Aorta (tissue), 5 donors: ENCODE data around the gene ITPK1. TPM values are rescaled to one million over a fixed set of nuclear protein-coding genes. Genes with fewer than 3 reads are reported as not detected.
A peak's percentile ranks its signal among the peaks of the same experiment; 100 is the strongest.

Source experiments
- ATAC-seq: fragments of 200-7000 bp; cut with Tn5 transposase; one replicate; pipeline ENCODE4 v1.9.1; 2022; ENCODE audit warnings: moderate library complexity; ENCODE audit not compliant: low FRiP score
- DNase-seq, 2 donors: peaks; one replicate each; pipeline ENCODE4 v3.0.0-alpha.2; 2020
- H3K27ac ChIP-seq, 2 donors: one replicate each; pipeline ENCODE4 v1.5.1; 2013; ENCODE audit warnings: low read length in 2 of 2, mild to moderate bottlenecking in 2 of 2, moderate library complexity in 2 of 2, control low read depth in 1 of 2, inconsistent platforms in 1 of 2, low read depth in 1 of 2
- H3K27me3 ChIP-seq, 2 donors: one replicate each; pipeline ENCODE4 v1.6.1; 2013; ENCODE audit warnings: control low read depth in 1 of 2, low read length in 1 of 2, mild to moderate bottlenecking in 1 of 2, moderate library complexity in 1 of 2; ENCODE audit not compliant: insufficient read depth in 2 of 2, control insufficient read depth in 1 of 2
- H3K36me3 ChIP-seq, 2 donors: one replicate each; pipeline ENCODE4 v1.6.1; 2013; ENCODE audit warnings: control low read depth in 1 of 2, low read length in 1 of 2, mild to moderate bottlenecking in 1 of 2; ENCODE audit not compliant: insufficient read depth in 2 of 2, control insufficient read depth in 1 of 2
- H3K4me1 ChIP-seq, 2 donors: one replicate each; pipeline ENCODE4 v1.6.1; 2013; ENCODE audit warnings: low read length in 2 of 2, control low read depth in 1 of 2, mild to moderate bottlenecking in 1 of 2, moderate library complexity in 1 of 2; ENCODE audit not compliant: insufficient read depth in 2 of 2, control insufficient read depth in 1 of 2
- H3K4me3 ChIP-seq, 2 donors: one replicate each; pipeline ENCODE4 v1.5.1; 2013; ENCODE audit warnings: low read length in 2 of 2, control low read depth in 1 of 2, mild to moderate bottlenecking in 1 of 2
- H3K9me3 ChIP-seq: one replicate; pipeline ENCODE4 v1.6.1; 2013; ENCODE audit warnings: mild to moderate bottlenecking, low read length; ENCODE audit not compliant: control insufficient read depth
- WGBS, 2 donors: extraction: QIAGEN DNeasy Blood & Tissue Kit; methylation state at CpG; one replicate each; pipeline ENCODE4 v1.1.7; 2013; 5-methylcytosine and 5-hydroxymethylcytosine counted together
- intact Hi-C, 2 donors: fragments of 100-400 bp; cut with DNase I; formaldehyde crosslinking; loops; one replicate each; pipeline versions ENCODE4 v1.14.2 to v1.15.0; 2022
- polyA plus RNA-seq, 2 donors: library from polyadenylated mRNA; stranded (reverse); fragments of 200-250 nt; gene quantifications; one replicate each; pipeline ENCODE4 v1.2.3, GENCODE V29; 2013
- total RNA-seq, 2 donors: library from RNA; stranded (reverse); fragmentation: NEBNext Ultra II Directional; extraction: Animal tissue kit (Norgen Biotek cat#: 25700); gene quantifications; one replicate each; pipeline ENCODE4 v1.2.1, GENCODE V29; 2021
- donor health status: healthy with polysubstance abuse.
- donor health status: Bipolar disorder and iron deficiency.
- donor health status: DM: no; HTN: no; CAD: no.
- donor health status: DM: no; HTN: no; CAD: no.
- donor health status: DM: yes; HTN: yes; CAD: no.

Gene ITPK1
- total and polyA plus RNA-seq, 4 donors, result 39.7 to 69.5 (median 54.2) TPM

- 14 to 16% methylated on average over 12 of the region's 12 CpGs for WGBS, 2 donors
- peak; percentile 79 for ATAC-seq
- intact Hi-C loops, result loop anchor here (5.0 kb wide), 1 partner anchor 164 kb away; no protein-coding TSS in a partner anchor
- no peak overlapping the region for H3K27ac ChIP-seq
- H3K4me3 ChIP-seq, result no peak overlapping the region
- H3K36me3 ChIP-seq, result no peaks in the 10 kb centered on the region
- H3K4me1 ChIP-seq, result no peaks in the 10 kb centered on the region
- DNase-seq, result peak; percentile 63 to 91
- no peaks in the 10 kb centered on the region for H3K27me3 ChIP-seq
- H3K9me3 ChIP-seq, result peaks cover 3% of the 10 kb centered on the region
These were observed 142.4 kb downstream of the ITPK1 start for GRCh38 chr14:92973261-92973797.

GRCh38 chr14:92971601-92972180 is 144.0 kb downstream of the ITPK1 start:
- no peak for ATAC-seq
- Histone ChIP-seq H3K9me3 (peaks cover 3% of the 10 kb centered on the region), H3K27ac (no peak overlapping the region), H3K4me3 (no peak overlapping the region), H3K27me3 (no peaks in the 10 kb centered on the region), H3K36me3 (no peaks in the 10 kb centered on the region), H3K4me1 (no peaks in the 10 kb centered on the region)
- peak in 1 of 2 donors; percentile 31 for DNase-seq
- 96 to 97% methylated on average over 16 of the region's 16 CpGs for WGBS, 2 donors
- intact Hi-C loops, result loop anchor here (5.0 kb wide), 1 partner anchor 166 kb away; no protein-coding TSS in a partner anchor

- WGBS, 2 donors, result 94 to 97% methylated on average over 12 of the region's 12 CpGs
- intact Hi-C loops, result loop anchor here (5.0 kb wide), 1 partner anchor 167 kb away; no protein-coding TSS in a partner anchor
- ATAC-seq (no peak), DNase-seq (peak in 1 of 2 donors; percentile 26)
- H3K4me3 ChIP-seq, result no peak overlapping the region
- H3K27ac ChIP-seq, result no peak overlapping the region
- H3K36me3 ChIP-seq, result no peaks in the 10 kb centered on the region
- H3K27me3 ChIP-seq, result no peaks in the 10 kb centered on the region
- no peaks in the 10 kb centered on the region for H3K4me1 ChIP-seq
- no peaks in the 10 kb centered on the region for H3K9me3 ChIP-seq
These were observed 145.5 kb downstream of the ITPK1 start for GRCh38 chr14:92970271-92970670.

- DNase-seq, result peak in 1 of 2 donors; percentile 35
- Histone ChIP-seq H3K36me3 (no peaks in the 10 kb centered on the region), H3K27ac (no peak overlapping the region), H3K27me3 (no peaks in the 10 kb centered on the region), H3K9me3 (no peaks in the 10 kb centered on the region), H3K4me3 (no peak overlapping the region), H3K4me1 (no peaks in the 10 kb centered on the region)
- ATAC-seq, result no peak
- intact Hi-C loops, result loop anchor here (5.0 kb wide), 1 partner anchor 167 kb away; no protein-coding TSS in a partner anchor
- 97% methylated on average over 12 of the region's 12 CpGs for WGBS, 2 donors
These were observed 145.9 kb downstream of the ITPK1 start for GRCh38 chr14:92969871-92970270.

- ATAC-seq (no peak), DNase-seq (peak in 1 of 2 donors; percentile 32)
- no peak overlapping the region for H3K4me3 ChIP-seq
- H3K4me1 ChIP-seq, result no peaks in the 10 kb centered on the region
- WGBS, 2 donors, result 96 to 97% methylated on average over 10 of the region's 10 CpGs
- intact Hi-C loops, result no loop called here
- no peaks in the 10 kb centered on the region for H3K9me3 ChIP-seq
- no peaks in the 10 kb centered on the region for H3K36me3 ChIP-seq
- no peaks in the 10 kb centered on the region for H3K27me3 ChIP-seq
- no peak overlapping the region for H3K27ac ChIP-seq
These were observed 146.3 kb downstream of the ITPK1 start for GRCh38 chr14:92969430-92969829.

- Histone ChIP-seq H3K36me3 (no peaks in the 10 kb centered on the region), H3K4me1 (no peaks in the 10 kb centered on the region), H3K4me3 (no peak overlapping the region), H3K27ac (no peak overlapping the region), H3K9me3 (no peaks in the 10 kb centered on the region), H3K27me3 (no peaks in the 10 kb centered on the region)
- no peak for ATAC-seq
- DNase-seq, result peak in 1 of 2 donors; percentile 26
- 95 to 96% methylated on average over 14 of the region's 14 CpGs for WGBS, 2 donors
- intact Hi-C loops, result no loop called here
These were observed 147.3 kb downstream of the ITPK1 start for GRCh38 chr14:92968291-92969020.

- Histone ChIP-seq H3K27ac (no peak overlapping the region), H3K4me1 (no peaks in the 10 kb centered on the region), H3K4me3 (no peak overlapping the region), H3K9me3 (no peaks in the 10 kb centered on the region), H3K36me3 (no peaks in the 10 kb centered on the region), H3K27me3 (no peaks in the 10 kb centered on the region)
- 93 to 96% methylated on average over 2 of the region's 2 CpGs for WGBS, 2 donors
- intact Hi-C loops, result no loop called here
- DNase-seq (no peak), ATAC-seq (no peak)
These were observed 148.3 kb downstream of the ITPK1 start for GRCh38 chr14:92967346-92967926.

GRCh38 chr14:92965281-92965680 is 150.4 kb downstream of the ITPK1 start:
- H3K36me3 ChIP-seq, result no peaks in the 10 kb centered on the region
- ATAC-seq (no peak), DNase-seq (no peak)
- 94 to 97% methylated on average over 1 of the region's 1 CpG for WGBS, 2 donors
- H3K9me3 ChIP-seq, result no peaks in the 10 kb centered on the region
- intact Hi-C loops, result no loop called here
- H3K27ac ChIP-seq, result no peak overlapping the region
- H3K4me3 ChIP-seq, result no peak overlapping the region
- no peaks in the 10 kb centered on the region for H3K4me1 ChIP-seq
- H3K27me3 ChIP-seq, result no peaks in the 10 kb centered on the region
